NCI-H510A (cell line): ENCODE measurements around the gene ARHGEF9.
"Not testable (repeated sequence)": the region's sequence is repeated elsewhere in the genome, so short reads cannot be mapped to it uniquely, and the experiment has no call there.

ENCODE experiments used
- DNase-seq: peaks from one replicate; lab custom pipeline; 2025; lab: John Stamatoyannopoulos, UW

ARHGEF9 gene

DNA sequence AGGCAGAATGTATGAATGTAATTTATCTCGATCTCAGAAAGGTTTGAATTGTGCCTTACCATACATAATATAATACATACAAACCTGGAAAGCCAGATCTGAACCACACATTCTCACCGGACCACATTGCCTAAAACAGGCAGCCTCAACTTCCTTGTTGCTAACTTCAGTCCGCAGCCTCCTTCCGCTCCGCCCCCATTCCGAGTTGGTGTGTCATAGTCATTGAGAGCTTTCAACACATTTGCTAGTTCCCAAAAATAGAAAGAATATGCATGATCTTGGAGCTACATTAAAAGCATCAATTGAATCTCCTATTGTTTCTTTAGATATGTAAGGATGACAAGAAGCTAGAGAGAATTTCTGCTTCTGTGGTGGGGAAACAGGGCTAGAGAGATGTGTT, 127.2 kb downstream of the ARHGEF9 start:
- DNase-seq = no peak

- no peak for DNase-seq
Measured at GRCh38 chrX:63656871-63657580, 128.0 kb downstream of the ARHGEF9 start.

- DNase-seq = no peak
Measured at GRCh38 chrX:63652086-63652765, 132.8 kb downstream of the ARHGEF9 start.

DNA sequence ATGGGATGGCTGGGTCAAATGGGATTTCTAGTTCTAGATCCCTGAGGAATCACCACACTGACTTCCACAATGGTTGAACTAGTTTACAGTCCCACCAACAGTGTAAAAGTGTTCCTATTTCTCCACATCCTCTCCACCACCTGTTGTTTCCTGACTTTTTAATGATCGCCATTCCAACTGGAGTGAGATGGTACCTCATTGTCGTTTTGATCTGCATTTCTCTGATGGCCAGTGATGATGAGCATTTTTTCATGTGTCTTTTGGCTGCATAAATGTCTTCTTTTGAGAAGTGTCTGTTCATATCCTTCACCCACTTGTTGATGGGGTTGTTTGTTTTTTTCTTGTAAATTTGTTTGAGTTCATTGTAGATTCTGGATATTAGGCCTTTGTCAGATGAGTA, 139.3 kb downstream of the ARHGEF9 start:
- DNase-seq = not testable (repeated sequence)

- no peak for DNase-seq
Measured at GRCh38 chrX:63635750-63636149, 149.3 kb downstream of the ARHGEF9 start.

DNA sequence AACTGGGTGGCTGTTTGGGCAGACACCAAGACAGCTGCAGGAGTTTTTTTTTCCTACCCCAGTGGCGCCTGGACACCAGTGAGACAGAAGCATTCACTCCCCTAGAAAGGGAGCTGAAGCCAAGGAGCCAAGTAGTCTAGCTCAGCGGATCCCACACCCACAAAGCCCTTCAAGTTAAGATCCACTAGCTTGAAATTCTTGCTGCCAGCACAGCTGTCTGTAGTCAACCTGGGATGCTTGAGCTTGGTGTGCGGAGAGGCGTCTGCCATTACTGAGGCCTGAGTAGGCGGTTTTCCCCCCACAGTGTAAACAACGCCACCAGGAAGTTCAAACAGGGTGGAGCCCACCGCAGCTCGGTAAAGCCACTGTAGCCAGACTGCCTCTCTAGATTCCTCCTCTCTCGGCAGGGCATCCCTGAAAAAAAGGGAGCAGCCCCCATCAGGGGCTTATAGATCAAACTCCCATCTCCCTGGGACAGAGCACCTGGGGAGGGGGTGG, 171.4 kb downstream of the ARHGEF9 start:
- no peak for DNase-seq

DNA sequence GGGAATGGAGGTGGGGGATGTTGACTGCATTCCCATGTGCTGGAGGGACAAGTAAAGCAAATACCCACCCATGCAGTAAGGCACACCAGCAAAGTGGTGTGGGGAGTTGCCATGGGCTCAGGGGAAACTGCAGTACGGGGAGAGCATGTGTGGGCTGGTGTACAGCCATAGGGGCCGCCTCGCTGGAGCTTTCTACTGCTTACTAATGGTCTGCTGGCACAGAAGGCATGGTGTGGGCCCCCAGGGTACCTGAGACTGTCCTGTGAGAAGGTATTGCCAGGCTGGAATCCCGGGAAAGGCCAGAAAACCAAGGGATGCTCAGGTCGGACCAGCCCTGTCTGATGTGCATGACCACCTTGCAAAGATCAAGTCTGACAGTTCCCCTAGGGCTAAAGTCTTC, 199.1 kb downstream of the ARHGEF9 start:
- DNase-seq = no peak
